Progenitor cell of endocrine pancreas (in vitro differentiated cells): Measurements from ENCODE around the gene PPP2R2D. TPM values are rescaled to one million over a fixed set of nuclear protein-coding genes. Genes with fewer than 3 reads are reported as not detected.

Source experiments
- DNase-seq: peaks from one replicate; pipeline ENCODE4 v3.0.0; 2021; ENCODE audit warnings: low spot score; ENCODE audit not compliant: unreplicated experiment
- H3K27ac Mint-ChIP-seq: 2 replicates; pipeline ENCODE4 v1.8.0; 2021; ENCODE audit warnings: mild to moderate bottlenecking, moderate library complexity, mixed read lengths
- H3K27me3 Mint-ChIP-seq: 2 replicates; pipeline ENCODE4 v1.8.0; 2021; ENCODE audit warnings: mixed read lengths
- H3K36me3 Mint-ChIP-seq: 2 replicates; pipeline ENCODE4 v1.8.0; 2022; ENCODE audit warnings: mixed read lengths; ENCODE audit not compliant: insufficient read depth
- H3K4me1 Mint-ChIP-seq: 2 replicates; pipeline ENCODE4 v1.8.0; 2021; ENCODE audit warnings: low read depth, mixed read lengths
- H3K4me3 Mint-ChIP-seq: 2 replicates; pipeline ENCODE4 v1.8.0; 2021; ENCODE audit warnings: low read depth, mild to moderate bottlenecking, moderate library complexity, mixed read lengths
- H3K9me3 Mint-ChIP-seq: 2 replicates; pipeline ENCODE4 v1.8.0; 2021; ENCODE audit warnings: low read depth, mixed read lengths
- CTCF ChIP-seq: fragments of 200-600 bp; sonication (generic); IDR thresholded peaks from one replicate; pipeline ENCODE4 v1.5.0; 2021; ENCODE audit warnings: antibody characterized with exemption, mild to moderate bottlenecking; ENCODE audit not compliant: unreplicated experiment
- total RNA-seq: library from RNA; stranded (reverse); gene quantifications from 2 replicates; pipeline ENCODE4 v1.2.1, GENCODE V29; 2021

The PPP2R2D gene
- total RNA-seq, 1 donor from 2014 or later: 43.6 TPM

GRCh38 chr10:131862548-131862947, 38.3 kb upstream of the PPP2R2D start:
- TF ChIP-seq CTCF: no peak
- H3K9me3 Mint-ChIP-seq: no peaks in the 10 kb centered on the region
- no peak overlapping the region for H3K27ac Mint-ChIP-seq
- no peaks in the 10 kb centered on the region for H3K4me1 Mint-ChIP-seq
- peaks cover 22% of the 10 kb centered on the region for H3K27me3 Mint-ChIP-seq
- H3K36me3 Mint-ChIP-seq: no peaks in the 10 kb centered on the region
- H3K4me3 Mint-ChIP-seq: no peak overlapping the region
- DNase-seq: no peak

DNA sequence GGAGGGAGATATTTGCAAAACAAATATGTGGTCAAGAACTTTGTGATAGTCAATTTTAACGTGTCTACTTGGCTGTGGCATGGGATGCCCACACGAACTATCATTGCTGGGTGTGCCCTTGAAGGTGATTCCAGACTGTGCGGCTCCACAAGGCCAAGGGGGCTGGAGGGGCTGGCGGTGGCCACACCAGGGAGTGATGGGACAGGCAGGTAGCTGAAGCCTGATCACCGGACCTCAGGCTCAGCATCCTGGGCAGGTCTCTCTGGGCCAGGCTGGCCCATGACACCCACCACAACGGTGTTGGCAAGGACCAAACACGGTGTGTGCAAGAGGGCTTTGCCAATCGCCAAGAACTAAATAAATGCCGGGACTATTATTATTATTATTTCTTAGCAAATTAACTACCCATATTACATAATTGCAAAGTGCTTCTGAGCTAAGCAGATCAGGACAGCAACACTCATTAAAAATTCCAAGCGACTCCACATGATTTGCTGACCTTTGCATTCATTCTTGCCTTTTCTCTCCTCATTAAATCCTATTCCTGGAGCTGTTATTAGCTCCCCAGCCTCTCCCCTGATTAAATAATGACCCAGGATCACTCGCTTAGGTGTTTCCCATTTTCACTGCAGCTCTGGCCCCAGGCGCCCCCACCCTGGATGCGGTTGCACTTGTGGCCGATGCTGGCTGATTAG, 35.4 kb upstream of the PPP2R2D start:
- DNase-seq: no peak
- TF ChIP-seq CTCF: no peak
- no peak overlapping the region for H3K4me3 Mint-ChIP-seq

GRCh38 chr10:131866673-131867072, 34.1 kb upstream of the PPP2R2D start:
- no peak for TF ChIP-seq CTCF

More for the DNA sequence above, 35.4 kb upstream of the PPP2R2D start:
- H3K9me3 Mint-ChIP-seq: no peaks in the 10 kb centered on the region
- H3K27ac Mint-ChIP-seq: no peak overlapping the region
- H3K27me3 Mint-ChIP-seq: peaks cover 12% of the 10 kb centered on the region
- no peaks in the 10 kb centered on the region for H3K4me1 Mint-ChIP-seq
- no peaks in the 10 kb centered on the region for H3K36me3 Mint-ChIP-seq

DNA sequence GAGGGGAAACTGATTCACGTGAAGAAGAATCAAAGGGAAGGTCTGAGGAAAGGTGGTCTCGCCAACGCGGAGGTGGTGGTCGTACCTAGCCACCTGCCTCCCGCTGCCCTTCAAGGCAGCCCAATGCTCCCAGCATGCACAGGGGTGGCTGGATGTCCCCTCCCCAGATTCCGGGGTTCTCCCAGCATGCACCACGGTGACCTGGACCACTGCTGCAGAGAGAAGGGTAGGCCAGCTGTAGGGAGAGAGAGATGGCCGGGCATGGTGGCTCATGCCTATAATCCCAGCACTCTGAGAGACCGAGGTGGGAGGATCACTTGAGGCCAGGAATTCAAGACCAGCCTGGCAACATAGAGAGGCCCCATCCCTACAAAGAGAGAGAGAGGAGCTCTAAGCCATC, 32.4 kb upstream of the PPP2R2D start:
- H3K36me3 Mint-ChIP-seq: no peaks in the 10 kb centered on the region
- H3K27me3 Mint-ChIP-seq: peaks cover 11% of the 10 kb centered on the region
- DNase-seq: no peak
- TF ChIP-seq CTCF: no peak
- no peaks in the 10 kb centered on the region for H3K4me1 Mint-ChIP-seq
- H3K9me3 Mint-ChIP-seq: no peaks in the 10 kb centered on the region
- H3K27ac Mint-ChIP-seq: no peak overlapping the region
- H3K4me3 Mint-ChIP-seq: no peak overlapping the region

More at GRCh38 chr10:131866673-131867072, 34.1 kb upstream of the PPP2R2D start:
- Mint-ChIP-seq H3K4me3 (no peak overlapping the region), H3K4me1 (no peaks in the 10 kb centered on the region), H3K27me3 (peaks cover 10% of the 10 kb centered on the region), H3K9me3 (no peaks in the 10 kb centered on the region), H3K27ac (no peak overlapping the region), H3K36me3 (no peaks in the 10 kb centered on the region)
- DNase-seq: no peak

DNA sequence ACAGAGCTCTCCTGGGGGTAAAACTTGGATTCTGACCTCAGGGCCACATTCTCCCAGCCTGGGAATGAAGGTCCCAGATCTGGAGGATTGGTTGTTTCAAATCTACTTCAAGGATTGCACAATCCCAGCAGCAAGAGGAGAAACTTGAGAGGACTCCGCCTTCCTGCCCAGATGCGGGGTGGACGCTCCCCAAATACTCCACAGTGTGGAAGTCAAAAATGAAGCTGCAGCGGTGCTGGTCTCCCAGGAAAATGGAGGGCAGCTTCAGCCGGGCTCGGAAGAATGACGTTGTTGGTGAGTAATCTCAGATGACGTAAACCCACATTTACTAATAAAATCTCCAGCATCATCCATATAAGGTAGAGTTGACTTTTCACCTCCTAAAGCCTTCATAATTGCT, 31.5 kb upstream of the PPP2R2D start:
- Mint-ChIP-seq H3K36me3 (no peaks in the 10 kb centered on the region), H3K4me1 (no peaks in the 10 kb centered on the region), H3K4me3 (no peak overlapping the region), H3K27me3 (peaks cover 13% of the 10 kb centered on the region), H3K27ac (no peak overlapping the region), H3K9me3 (no peaks in the 10 kb centered on the region)
- no peak for TF ChIP-seq CTCF
- no peak for DNase-seq
